Cortex of kidney (tissue), 1 donor: ENCODE measurements around the gene ZNF622.

Experiments used
- DNase-seq: peaks from one replicate; lab custom pipeline; 2025; lab: John Stamatoyannopoulos, UW

The ZNF622 gene

GRCh38 chr5:16430349-16431089 is 35.1 kb downstream of the ZNF622 start:
- no peak for DNase-seq

GRCh38 chr5:16428359-16428758 is 37.2 kb downstream of the ZNF622 start:
- no peak for DNase-seq

GRCh38 chr5:16427587-16427986 is 38.0 kb downstream of the ZNF622 start:
- DNase-seq, result no peak

- DNase-seq, result no peak
Observed at GRCh38 chr5:16418471-16418922, 47.1 kb downstream of the ZNF622 start.

GRCh38 chr5:16417398-16418074 is 48.1 kb downstream of the ZNF622 start:
- no peak for DNase-seq

- DNase-seq, result no peak
Observed at GRCh38 chr5:16414861-16415260, 50.7 kb downstream of the ZNF622 start.

GRCh38 chr5:16413166-16413860 is 52.3 kb downstream of the ZNF622 start:
- DNase-seq, result no peak

- DNase-seq, result no peak
Observed at GRCh38 chr5:16412556-16412955, 53.0 kb downstream of the ZNF622 start.

- no peak for DNase-seq
Observed at GRCh38 chr5:16411741-16412455, 53.7 kb downstream of the ZNF622 start.

GRCh38 chr5:16411235-16411634 is 54.4 kb downstream of the ZNF622 start:
- DNase-seq, result no peak

- no peak for DNase-seq
Observed at GRCh38 chr5:16410338-16410737, 55.3 kb downstream of the ZNF622 start.

GRCh38 chr5:16406630-16407029 is 59.0 kb downstream of the ZNF622 start:
- DNase-seq, result no peak

- DNase-seq, result no peak
Observed at GRCh38 chr5:16406023-16406422, 59.6 kb downstream of the ZNF622 start.
